Fibroblast of skin of scalp (primary cell): Measurements from ENCODE around the gene NEMF.
"Not testable (repeated sequence)": the region's sequence is repeated elsewhere in the genome, so short reads cannot be mapped to it uniquely, and the experiment has no call there.

Experiments
- DNase-seq: peaks from one replicate; pipeline ENCODE4 v3.0.0-alpha.2; 2013

The NEMF gene

GRCh38 chr14:49745191-49745590 is 107.4 kb downstream of the NEMF start:
- DNase-seq, result no peak

- DNase-seq, result not testable (repeated sequence)
These were observed 116.9 kb downstream of the NEMF start for GRCh38 chr14:49735669-49736068.

- DNase-seq, result no peak
These were observed 118.8 kb downstream of the NEMF start for GRCh38 chr14:49733836-49734235.

- no peak for DNase-seq
These were observed 119.7 kb downstream of the NEMF start for GRCh38 chr14:49732896-49733295.
